Gastrocnemius medialis (tissue), 4 donors: ENCODE results near the gene PPIP5K1. TPM values are rescaled to one million over a fixed set of nuclear protein-coding genes. Genes with fewer than 3 reads are reported as not detected.
A peak's percentile ranks its signal among the peaks of the same experiment; 100 is the strongest.
"Not testable (repeated sequence)": the region's sequence is repeated elsewhere in the genome, so short reads cannot be mapped to it uniquely, and the experiment has no call there.

Source experiments
- ATAC-seq, 2 donors: fragments of 150-250 bp; one replicate each; pipeline ENCODE4 v1.9.1; 2016
- DNase-seq, 2 donors: peaks; one replicate each; pipeline ENCODE4 v3.0.0-alpha.2; 2019
- H3K27ac ChIP-seq, 4 donors: fragments of 200-600 bp; sonication (generic); 1 replicate in 1 of 4; 2 replicates in 3 of 4; pipeline ENCODE4 v1.5.1; 2016 to 2018; ENCODE audit warnings: mild to moderate bottlenecking in 2 of 4, moderate library complexity in 1 of 4
- H3K27me3 ChIP-seq, 3 donors: fragments of 200-600 bp; sonication (generic) in 2 of 3; 1 replicate in 1 of 3; 2 replicates in 2 of 3; pipeline versions ENCODE4 v1.5.1 to v1.6.0; 2016 to 2019; ENCODE audit warnings: mild to moderate bottlenecking in 1 of 3, moderate library complexity in 1 of 3
- H3K36me3 ChIP-seq, 2 donors: fragments of 200-600 bp; sonication (generic) in 1 of 2; one replicate each; pipeline ENCODE4 v1.5.1; 2017 to 2018
- H3K4me1 ChIP-seq, 2 donors: fragments of 200-600 bp; sonication (generic) in 1 of 2; one replicate each; pipeline ENCODE4 v1.5.1; 2016 to 2017; ENCODE audit warnings: mild to moderate bottlenecking in 2 of 2
- H3K4me3 ChIP-seq, 4 donors: fragments of 200-600 bp; sonication (generic) in 3 of 4; 1 replicate in 1 of 4; 2 replicates in 3 of 4; pipeline ENCODE4 v1.5.1; 2016 to 2019; ENCODE audit warnings: mild to moderate bottlenecking in 2 of 4
- H3K9me3 ChIP-seq, 3 donors: fragments of 200-600 bp; sonication (generic) in 2 of 3; 1 replicate in 1 of 3; 2 replicates in 2 of 3; pipeline ENCODE4 v1.5.1; 2016 to 2019
- POLR2A ChIP-seq, 2 donors: fragments of 450-650 bp; IDR thresholded peaks; one replicate each; pipeline ENCODE4 v1.6.1; 2017; ENCODE audit warnings: antibody characterized with exemption in 2 of 2, mild to moderate bottlenecking in 2 of 2, moderate library complexity in 2 of 2
- in situ Hi-C, 4 donors: fragments of 200-750 bp; cut with MboI; loops; one replicate each; pipeline versions ENCODE4 v1.15.0 to v1.8.0; 2017; ENCODE audit warnings: low sequenced_read_pairs in 4 of 4
- intact Hi-C: fragments of 100-400 bp; cut with DNase I; formaldehyde crosslinking; loops from one replicate; pipeline ENCODE4 v1.15.1; 2023; ENCODE audit warnings: low total_unique reads
- total RNA-seq, 4 donors: library from RNA; depleted of rRNA; stranded (reverse); fragments of >200 nt; gene quantifications; one replicate each; pipeline versions ENCODE4 v1.1.0 to v1.2.3, GENCODE V29; 2016
- TF ChIP-seq, protein P1 (sequence below), 5 experiments: fragments of 450-650 bp in 3 of 5; fragments of 200-600 bp in 2 of 5; sonication (generic) in 2 of 5; IDR thresholded peaks in 4 of 5; conservative IDR thresholded peaks in 1 of 5; 1 replicate in 4 of 5; 2 replicates in 1 of 5; pipeline ENCODE4 v1.5.1; 2016 to 2019; ENCODE audit warnings: antibody characterized with exemption in 5 of 5, mild to moderate bottlenecking in 3 of 5, moderate library complexity in 3 of 5

Gene PPIP5K1
- total RNA-seq, 4 donors from 2014 or later, result 14.4 to 41.2 (median 16.6) TPM

- Histone ChIP-seq H3K36me3 (peaks cover 0 to 9% of the 10 kb centered on the region in 2 donors), H3K27me3 (no peaks in the 10 kb centered on the region), H3K27ac (no peak overlapping the region), H3K9me3 (peaks cover 0 to 7% (median 0%) of the 10 kb centered on the region in 3 donors), H3K4me1 (no peaks in the 10 kb centered on the region), H3K4me3 (no peak overlapping the region)
- DNase-seq, result no peak
- in situ Hi-C loops, result no loop called here
- ATAC-seq, result no peak
- TF ChIP-seq, protein P1, sequence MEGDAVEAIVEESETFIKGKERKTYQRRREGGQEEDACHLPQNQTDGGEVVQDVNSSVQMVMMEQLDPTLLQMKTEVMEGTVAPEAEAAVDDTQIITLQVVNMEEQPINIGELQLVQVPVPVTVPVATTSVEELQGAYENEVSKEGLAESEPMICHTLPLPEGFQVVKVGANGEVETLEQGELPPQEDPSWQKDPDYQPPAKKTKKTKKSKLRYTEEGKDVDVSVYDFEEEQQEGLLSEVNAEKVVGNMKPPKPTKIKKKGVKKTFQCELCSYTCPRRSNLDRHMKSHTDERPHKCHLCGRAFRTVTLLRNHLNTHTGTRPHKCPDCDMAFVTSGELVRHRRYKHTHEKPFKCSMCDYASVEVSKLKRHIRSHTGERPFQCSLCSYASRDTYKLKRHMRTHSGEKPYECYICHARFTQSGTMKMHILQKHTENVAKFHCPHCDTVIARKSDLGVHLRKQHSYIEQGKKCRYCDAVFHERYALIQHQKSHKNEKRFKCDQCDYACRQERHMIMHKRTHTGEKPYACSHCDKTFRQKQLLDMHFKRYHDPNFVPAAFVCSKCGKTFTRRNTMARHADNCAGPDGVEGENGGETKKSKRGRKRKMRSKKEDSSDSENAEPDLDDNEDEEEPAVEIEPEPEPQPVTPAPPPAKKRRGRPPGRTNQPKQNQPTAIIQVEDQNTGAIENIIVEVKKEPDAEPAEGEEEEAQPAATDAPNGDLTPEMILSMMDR (IDR thresholded peaks at IDR 0.05 in 4 of 5, conservative IDR thresholded peaks at IDR 0.05 in 1 of 5), result no peak
- no peak for TF ChIP-seq POLR2A (IDR thresholded peaks at IDR 0.05)
- intact Hi-C loops, result loop anchor here (5.0 kb wide), 1 partner anchor 102 kb away; no protein-coding TSS in a partner anchor
Measured at GRCh38 chr15:43544266-43544665, 45.7 kb downstream of the PPIP5K1 start.

GRCh38 chr15:43541785-43542184, 48.2 kb downstream of the PPIP5K1 start:
- H3K27ac ChIP-seq, result no peak overlapping the region
- no peaks in the 10 kb centered on the region for H3K4me1 ChIP-seq
- no peak overlapping the region for H3K4me3 ChIP-seq
- ATAC-seq, result peak in 1 of 2 donors; percentile 75
- intact Hi-C loops (loop anchor here (5.0 kb wide), 1 partner anchor 99 kb away; no protein-coding TSS in a partner anchor), in situ Hi-C loops (no loop called here)
- TF ChIP-seq, protein P1 (IDR thresholded peaks at IDR 0.05 in 4 of 5, conservative IDR thresholded peaks at IDR 0.05 in 1 of 5), result no peak
- no peak for TF ChIP-seq POLR2A (IDR thresholded peaks at IDR 0.05)
- no peaks in the 10 kb centered on the region for H3K27me3 ChIP-seq
- H3K9me3 ChIP-seq, result no peaks in the 10 kb centered on the region
- no peaks in the 10 kb centered on the region for H3K36me3 ChIP-seq
- no peak for DNase-seq

DNA sequence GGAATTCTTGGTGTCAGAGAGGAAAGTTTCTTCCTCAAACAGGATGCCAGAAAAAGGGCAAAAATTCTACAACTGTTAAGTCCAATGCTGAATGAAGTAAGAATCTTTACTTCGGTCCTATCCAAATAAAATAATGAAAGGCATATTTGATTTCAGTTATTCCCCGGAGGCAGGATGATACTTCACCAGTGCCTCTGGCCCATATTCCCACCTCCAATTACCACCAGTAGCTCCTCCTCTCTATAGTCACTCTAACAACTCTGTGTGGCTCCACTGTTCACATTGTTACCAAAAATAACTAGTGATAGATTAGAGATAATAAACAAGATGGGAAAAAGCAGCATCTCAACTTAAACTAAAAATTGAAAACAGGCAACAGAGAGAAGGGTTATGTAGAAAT, 51.9 kb downstream of the PPIP5K1 start:
- H3K27ac ChIP-seq, result no peak overlapping the region
- ATAC-seq (no peak), DNase-seq (no peak)
- H3K4me1 ChIP-seq, result no peaks in the 10 kb centered on the region
- H3K27me3 ChIP-seq, result no peaks in the 10 kb centered on the region
- no peak overlapping the region for H3K4me3 ChIP-seq
- no peaks in the 10 kb centered on the region for H3K9me3 ChIP-seq
- no peak for TF ChIP-seq POLR2A (IDR thresholded peaks at IDR 0.05)
- TF ChIP-seq, protein P1 (IDR thresholded peaks at IDR 0.05 in 4 of 5, conservative IDR thresholded peaks at IDR 0.05 in 1 of 5), result no peak
- no peaks in the 10 kb centered on the region for H3K36me3 ChIP-seq
- intact Hi-C loops, result no loop called here
- in situ Hi-C loops, result no loop called here

DNA sequence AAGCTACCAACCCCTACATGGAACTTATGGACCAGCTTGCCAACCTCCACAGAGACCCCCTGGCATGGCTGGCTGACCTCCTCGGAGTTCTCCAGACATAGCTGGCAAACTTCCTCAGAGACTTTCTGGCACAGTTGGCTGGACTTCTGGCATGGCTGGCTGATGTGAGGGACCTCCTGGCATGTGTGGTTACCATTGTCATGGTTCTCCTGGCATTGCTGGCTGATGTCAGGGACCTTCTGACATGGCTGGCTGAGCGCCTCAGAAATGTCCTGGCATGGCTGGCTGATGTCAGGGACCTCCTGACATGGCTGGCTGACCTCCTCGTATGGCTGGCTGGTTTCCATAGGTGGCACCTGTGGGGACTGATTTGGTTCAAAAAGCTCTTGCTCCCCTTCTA, 55.1 kb downstream of the PPIP5K1 start:
- in situ Hi-C loops, result no loop called here
- H3K27me3 ChIP-seq, result no peaks in the 10 kb centered on the region
- TF ChIP-seq POLR2A (IDR thresholded peaks at IDR 0.05), result no peak
- TF ChIP-seq, protein P1 (IDR thresholded peaks at IDR 0.05 in 4 of 5, conservative IDR thresholded peaks at IDR 0.05 in 1 of 5), result no peak
- intact Hi-C loops, result no loop called here
- DNase-seq, result no peak
- H3K27ac ChIP-seq, result no peak overlapping the region
- ATAC-seq, result no peak
- no peak overlapping the region for H3K4me3 ChIP-seq
- no peaks in the 10 kb centered on the region for H3K9me3 ChIP-seq
- H3K4me1 ChIP-seq, result peaks cover 8 to 9% of the 10 kb centered on the region in 2 donors
- H3K36me3 ChIP-seq, result no peaks in the 10 kb centered on the region

GRCh38 chr15:43532826-43533225, 57.2 kb downstream of the PPIP5K1 start:
- ATAC-seq, H3K9me3 ChIP-seq, H3K4me1 ChIP-seq, H3K36me3 ChIP-seq, H3K27ac ChIP-seq, DNase-seq, intact Hi-C loops, H3K27me3 ChIP-seq, H3K4me3 ChIP-seq, in situ Hi-C loops: not testable (repeated sequence)
